ENCODE data around the gene CYBC1. TPM values are rescaled to one million over a fixed set of nuclear protein-coding genes. Genes with fewer than 3 reads are reported as not detected.

The CYBC1 gene
- polyA plus RNA-seq, 2 of the 4 experiments (the other 2 are of a cell fraction) = 81.8 to 86.5 TPM

DNA sequence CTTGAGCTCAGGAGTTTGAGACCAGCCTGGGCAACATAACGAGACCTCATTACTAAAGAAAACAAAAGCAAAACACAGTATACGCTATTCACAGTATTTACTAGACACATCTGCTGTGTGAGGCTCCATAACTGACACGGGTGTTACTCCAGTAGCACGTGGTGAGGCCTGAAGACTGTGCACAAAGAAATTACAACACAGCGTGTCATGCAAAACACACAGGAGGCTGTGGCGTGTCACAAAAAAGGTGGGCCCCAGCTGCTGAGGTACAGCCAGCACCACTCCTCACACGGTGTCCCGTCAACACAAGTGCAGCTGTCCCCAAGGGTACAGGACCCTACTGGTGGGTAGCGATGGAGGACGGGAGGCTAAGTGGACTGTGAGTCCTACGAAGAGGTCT lies 2.7 kb downstream of the CYBC1 start (continued):
- TF ChIP-seq RCOR1 (IDR thresholded peaks at IDR 0.05; ENCODE audit: low read depth, low read length) = no peak
- TF ChIP-seq TFCP2L1 (CRISPR knock-in tag; IDR thresholded peaks at IDR 0.05) = no peak
- TF ChIP-seq KDM1A (IDR thresholded peaks at IDR 0.05; ENCODE audit: low read depth) = no peak
- TF ChIP-seq POLR2A (IDR thresholded peaks at IDR 0.05; ENCODE audit: low read length) = no peak
- no peak for TF ChIP-seq EHF (CRISPR knock-in tag; IDR thresholded peaks at IDR 0.05)
- no peak for TF ChIP-seq MAZ (IDR thresholded peaks at IDR 0.05; ENCODE audit: borderline replicate concordance, low read depth, low read length)
- no peak for TF ChIP-seq CEBPB (IDR thresholded peaks at IDR 0.05)

GRCh38 chr17:82446649-82447048 lies 3.9 kb downstream of the CYBC1 start:
- FAIRE-seq (no peak), ATAC-seq (no peak), DNase-seq (ENCODE audit: low read depth in 1 of 2, low spot score in 1 of 2) (no peak)
- H3K9me3 ChIP-seq = no peaks in the 10 kb centered on the region
- no peak overlapping the region for H3K27ac ChIP-seq
- CTCF ChIA-PET = interaction anchor here (0.8 to 1.9 kb wide), 4 partner anchors 9 to 81 kb away, joined by 3 to 8 read pairs (median 4); no protein-coding TSS in a partner anchor
- H3K4me3 ChIP-seq = no peak overlapping the region
- WGBS (ENCODE audit: missing lambda C conversion rate) = 91% methylated on average over 12 of the region's 12 CpGs
- no peak overlapping the region for H3K4me2 ChIP-seq
- POLR2A ChIA-PET = no interaction called here
- H3K4me1 ChIP-seq = peaks cover 13% of the 10 kb centered on the region; the same call in 2 of the 3 replicates
- TF ChIP-seq JUNB (IDR thresholded peaks at IDR 0.05) = no peak
- TF ChIP-seq BCL3 (IDR thresholded peaks at IDR 0.05) = no peak
- TF ChIP-seq ZC3H11A (IDR thresholded peaks at IDR 0.05) = no peak
- TF ChIP-seq CBX8 (IDR thresholded peaks at IDR 0.05) = no peak
- TF ChIP-seq KDM1A (IDR thresholded peaks at IDR 0.05; ENCODE audit: low read depth) = no peak
- TF ChIP-seq RFX5 (IDR thresholded peaks at IDR 0.05) = no peak
- TF ChIP-seq, protein P1, sequence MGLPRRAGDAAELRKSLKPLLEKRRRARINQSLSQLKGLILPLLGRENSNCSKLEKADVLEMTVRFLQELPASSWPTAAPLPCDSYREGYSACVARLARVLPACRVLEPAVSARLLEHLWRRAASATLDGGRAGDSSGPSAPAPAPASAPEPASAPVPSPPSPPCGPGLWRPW (IDR thresholded peaks at IDR 0.05) = no peak

- ATAC-seq (no peak), FAIRE-seq (no peak), DNase-seq (ENCODE audit: low read depth in 1 of 2, low spot score in 1 of 2) (no peak)
- Histone ChIP-seq H3K9me3 (no peaks in the 10 kb centered on the region), H3K4me1 (peaks cover 9% of the 10 kb centered on the region; the same call in 2 of the 3 replicates), H3K4me3 (no peak overlapping the region), H3K4me2 (no peak overlapping the region), H3K27ac (no peak overlapping the region)
- WGBS (ENCODE audit: missing lambda C conversion rate) = 90% methylated on average over 15 of the region's 15 CpGs
- TF ChIP-seq CBX2 (IDR thresholded peaks at IDR 0.05; ENCODE audit: borderline replicate concordance, low read depth) (no peak), RCOR1 (IDR thresholded peaks at IDR 0.05; ENCODE audit: low read depth, low read length) (no peak), ESRRA (IDR thresholded peaks at IDR 0.05; ENCODE audit: borderline replicate concordance, low read length) (no peak)
- TF ChIP-seq, protein P2, sequence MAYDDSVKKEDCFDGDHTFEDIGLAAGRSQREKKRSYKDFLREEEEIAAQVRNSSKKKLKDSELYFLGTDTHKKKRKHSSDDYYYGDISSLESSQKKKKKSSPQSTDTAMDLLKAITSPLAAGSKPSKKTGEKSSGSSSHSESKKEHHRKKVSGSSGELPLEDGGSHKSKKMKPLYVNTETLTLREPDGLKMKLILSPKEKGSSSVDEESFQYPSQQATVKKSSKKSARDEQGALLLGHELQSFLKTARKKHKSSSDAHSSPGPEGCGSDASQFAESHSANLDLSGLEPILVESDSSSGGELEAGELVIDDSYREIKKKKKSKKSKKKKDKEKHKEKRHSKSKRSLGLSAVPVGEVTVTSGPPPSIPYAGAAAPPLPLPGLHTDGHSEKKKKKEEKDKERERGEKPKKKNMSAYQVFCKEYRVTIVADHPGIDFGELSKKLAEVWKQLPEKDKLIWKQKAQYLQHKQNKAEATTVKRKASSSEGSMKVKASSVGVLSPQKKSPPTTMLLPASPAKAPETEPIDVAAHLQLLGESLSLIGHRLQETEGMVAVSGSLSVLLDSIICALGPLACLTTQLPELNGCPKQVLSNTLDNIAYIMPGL (CRISPR knock-in tag; IDR thresholded peaks at IDR 0.05; ENCODE audit: borderline replicate concordance) = no peak
- ChIA-PET POLR2A (no interaction called here), CTCF (interaction anchor here (0.7 to 1.9 kb wide), 5 partner anchors 9 to 83 kb away, joined by 3 to 8 read pairs (median 3); no protein-coding TSS in a partner anchor)
Measured at GRCh38 chr17:82446124-82446523, 4.4 kb downstream of the CYBC1 start.

DNA sequence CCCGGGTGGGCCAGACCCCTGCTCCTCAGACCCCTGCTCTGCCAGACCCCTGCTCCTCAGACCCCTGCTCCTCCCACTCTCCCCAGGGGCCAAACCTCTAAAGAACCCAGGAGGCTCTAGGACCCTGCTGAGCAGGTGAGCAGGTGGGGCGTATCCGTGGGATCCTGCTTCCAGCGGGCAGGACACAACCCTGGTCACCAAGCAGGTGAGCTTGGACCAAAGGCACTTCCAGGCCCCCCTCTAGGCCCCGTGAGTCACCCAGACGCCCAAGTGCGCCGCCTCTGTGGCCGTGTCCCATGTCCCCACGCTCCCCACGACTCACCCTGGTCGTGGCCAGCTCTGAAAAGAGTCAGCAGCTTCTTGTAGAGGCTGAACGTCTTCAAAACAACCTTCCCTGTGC lies 5.0 kb downstream of the CYBC1 start:
- ATAC-seq (no peak), DNase-seq (ENCODE audit: low read depth in 1 of 2, low spot score in 1 of 2) (no peak), FAIRE-seq (no peak)
- no peak overlapping the region for H3K27ac ChIP-seq
- ChIA-PET CTCF (interaction anchor here (0.7 to 1.9 kb wide), 4 partner anchors 10 to 83 kb away, joined by 3 to 8 read pairs (median 4); no protein-coding TSS in a partner anchor), POLR2A (no interaction called here)
- 85% methylated on average over 13 of the region's 13 CpGs for WGBS (ENCODE audit: missing lambda C conversion rate)
- no peak overlapping the region for H3K4me3 ChIP-seq
- H3K4me1 ChIP-seq = peaks cover 8% of the 10 kb centered on the region; the same call in 1 of the 3 replicates
- TF ChIP-seq, protein P3, sequence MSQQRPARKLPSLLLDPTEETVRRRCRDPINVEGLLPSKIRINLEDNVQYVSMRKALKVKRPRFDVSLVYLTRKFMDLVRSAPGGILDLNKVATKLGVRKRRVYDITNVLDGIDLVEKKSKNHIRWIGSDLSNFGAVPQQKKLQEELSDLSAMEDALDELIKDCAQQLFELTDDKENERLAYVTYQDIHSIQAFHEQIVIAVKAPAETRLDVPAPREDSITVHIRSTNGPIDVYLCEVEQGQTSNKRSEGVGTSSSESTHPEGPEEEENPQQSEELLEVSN (IDR thresholded peaks at IDR 0.05; ENCODE audit: borderline replicate concordance, low read depth) = no peak
- no peak for TF ChIP-seq FOSL2 (IDR thresholded peaks at IDR 0.05)
- TF ChIP-seq FOSL2 (CRISPR knock-in tag; IDR thresholded peaks at IDR 0.05) = no peak
- TF ChIP-seq, protein P4, sequence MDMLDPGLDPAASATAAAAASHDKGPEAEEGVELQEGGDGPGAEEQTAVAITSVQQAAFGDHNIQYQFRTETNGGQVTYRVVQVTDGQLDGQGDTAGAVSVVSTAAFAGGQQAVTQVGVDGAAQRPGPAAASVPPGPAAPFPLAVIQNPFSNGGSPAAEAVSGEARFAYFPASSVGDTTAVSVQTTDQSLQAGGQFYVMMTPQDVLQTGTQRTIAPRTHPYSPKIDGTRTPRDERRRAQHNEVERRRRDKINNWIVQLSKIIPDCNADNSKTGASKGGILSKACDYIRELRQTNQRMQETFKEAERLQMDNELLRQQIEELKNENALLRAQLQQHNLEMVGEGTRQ (IDR thresholded peaks at IDR 0.05) = no peak
- TF ChIP-seq SMC3 (IDR thresholded peaks at IDR 0.05) = no peak
- no peak for TF ChIP-seq BHLHE40 (IDR thresholded peaks at IDR 0.05; ENCODE audit: low read depth, low read length)
- TF ChIP-seq, protein P5, sequence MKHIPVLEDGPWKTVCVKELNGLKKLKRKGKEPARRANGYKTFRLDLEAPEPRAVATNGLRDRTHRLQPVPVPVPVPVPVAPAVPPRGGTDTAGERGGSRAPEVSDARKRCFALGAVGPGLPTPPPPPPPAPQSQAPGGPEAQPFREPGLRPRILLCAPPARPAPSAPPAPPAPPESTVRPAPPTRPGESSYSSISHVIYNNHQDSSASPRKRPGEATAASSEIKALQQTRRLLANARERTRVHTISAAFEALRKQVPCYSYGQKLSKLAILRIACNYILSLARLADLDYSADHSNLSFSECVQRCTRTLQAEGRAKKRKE (CRISPR knock-in tag; IDR thresholded peaks at IDR 0.05; ENCODE audit: low read depth) = no peak
- TF ChIP-seq SREBF2 (IDR thresholded peaks at IDR 0.05) = no peak
- TF ChIP-seq CEBPB (IDR thresholded peaks at IDR 0.05) = no peak
- no peak for TF ChIP-seq HDAC2 (IDR thresholded peaks at IDR 0.05)
- no peak for TF ChIP-seq HEYL (CRISPR knock-in tag; IDR thresholded peaks at IDR 0.05)
- no peak for TF ChIP-seq NFE2L2 (conservative IDR thresholded peaks at IDR 0.05; ENCODE audit: low read length)
- no peak for TF ChIP-seq CHD4 (IDR thresholded peaks at IDR 0.05; ENCODE audit: borderline replicate concordance)
- no peak for TF ChIP-seq ESRRA (IDR thresholded peaks at IDR 0.05; ENCODE audit: borderline replicate concordance, low read length)
- TF ChIP-seq GATA3 (IDR thresholded peaks at IDR 0.05; ENCODE audit: borderline replicate concordance) = no peak
- TF ChIP-seq EP300 (IDR thresholded peaks at IDR 0.05) = no peak
- no peak overlapping the region for H3K4me2 ChIP-seq
- no peaks in the 10 kb centered on the region for H3K9me3 ChIP-seq
